ENCODE data around the gene PSTK. TPM values are rescaled to one million over a fixed set of nuclear protein-coding genes. Genes with fewer than 3 reads are reported as not detected.

Gene PSTK
- total RNA-seq, 1 experiment from 2014 or later = 2.0 TPM

DNA sequence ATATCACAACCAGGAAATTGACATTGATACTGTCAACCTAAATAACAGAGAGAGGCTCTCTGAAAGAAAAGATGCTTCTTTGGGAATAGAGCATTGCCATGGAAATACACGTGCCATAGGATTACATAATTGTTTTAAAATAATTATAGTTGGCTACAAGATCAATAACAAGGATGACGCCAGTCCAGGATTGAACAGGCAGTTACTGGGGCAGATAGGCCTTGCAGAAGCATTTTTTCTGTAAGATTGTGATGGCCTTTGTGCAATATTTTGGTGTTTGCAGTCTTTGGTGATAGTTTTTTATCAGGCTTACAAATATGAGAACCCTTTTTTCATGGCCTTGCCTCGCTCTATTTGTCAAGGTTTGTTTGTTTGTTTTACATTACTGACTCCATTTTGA lies 39.1 kb downstream of the PSTK start:
- DNase-seq (ENCODE audit: low spot score) = no peak

DNA sequence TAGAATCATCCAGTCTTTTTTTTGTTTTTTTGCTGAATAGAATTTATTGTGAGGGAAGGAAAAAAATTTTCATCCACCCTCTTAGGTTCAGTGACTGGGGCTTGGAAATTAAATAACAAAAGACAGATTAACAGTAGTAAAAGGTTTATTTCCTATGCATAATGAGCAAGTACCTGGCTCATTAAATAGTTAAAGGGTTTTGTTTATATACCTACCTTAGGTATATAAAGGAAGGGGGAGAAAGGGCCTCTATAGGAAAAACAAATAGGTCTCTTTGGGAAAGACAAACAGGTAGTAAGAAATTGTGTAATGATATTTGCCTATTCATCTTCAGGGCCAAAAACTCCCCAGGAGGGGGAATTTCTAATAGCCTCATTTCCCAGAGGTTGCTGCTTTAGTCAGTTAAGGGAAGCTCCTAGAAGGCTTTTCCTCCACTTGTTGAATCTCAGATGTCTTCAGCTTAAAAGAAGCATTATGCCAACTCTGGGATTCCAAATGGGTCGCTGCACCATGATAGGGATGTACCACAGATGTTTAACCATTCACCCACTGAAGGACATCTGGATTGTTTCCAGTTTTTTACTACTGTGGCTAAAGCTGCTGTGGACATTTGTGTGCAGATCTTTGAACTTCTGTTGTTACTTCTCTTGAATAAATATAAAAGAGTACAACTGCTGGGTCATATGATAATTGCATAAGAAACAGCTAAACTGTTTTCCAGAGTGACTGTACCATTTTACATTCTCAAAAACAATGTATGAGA lies 39.9 kb downstream of the PSTK start:
- no peak for DNase-seq (ENCODE audit: low spot score)

DNA sequence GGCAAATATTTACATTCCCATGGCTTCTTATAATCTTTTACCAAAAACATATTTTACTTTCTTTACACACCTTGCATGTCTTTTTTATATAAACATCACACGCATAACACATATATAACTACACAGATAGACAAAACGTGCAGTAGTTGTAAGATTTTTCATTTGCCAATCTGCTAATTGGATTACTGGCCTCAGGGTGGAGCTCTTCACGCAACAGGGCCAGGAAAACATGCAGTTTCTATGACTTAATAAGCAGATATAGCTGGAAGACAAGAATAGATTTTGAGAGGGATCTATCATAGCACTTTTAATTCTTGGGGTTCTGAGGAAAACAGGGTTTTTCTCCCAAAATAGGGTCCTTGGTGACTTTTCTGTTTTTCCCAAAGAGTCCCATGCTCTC lies 41.3 kb downstream of the PSTK start:
- no peak for DNase-seq (ENCODE audit: low spot score)

DNA sequence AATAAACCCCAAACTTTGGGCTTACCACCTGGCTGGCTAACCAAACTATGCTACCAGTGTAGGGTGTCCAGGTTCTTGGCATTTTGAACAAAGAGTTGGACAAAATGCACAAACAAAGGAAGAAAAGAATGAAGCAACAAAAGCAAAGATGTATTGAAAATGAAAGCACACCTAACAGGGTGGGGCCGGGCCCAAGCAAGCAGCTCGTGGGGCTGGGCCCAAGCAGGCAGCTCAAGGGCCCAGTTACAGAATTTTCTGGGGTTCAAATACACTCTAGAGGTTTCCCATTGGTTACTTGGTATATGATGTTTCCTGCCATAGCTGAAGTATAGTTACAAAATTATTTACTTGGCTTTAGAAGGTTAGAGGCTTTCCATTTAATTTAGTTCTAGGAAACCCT lies 44.3 kb downstream of the PSTK start:
- DNase-seq (ENCODE audit: low spot score) = no peak

DNA sequence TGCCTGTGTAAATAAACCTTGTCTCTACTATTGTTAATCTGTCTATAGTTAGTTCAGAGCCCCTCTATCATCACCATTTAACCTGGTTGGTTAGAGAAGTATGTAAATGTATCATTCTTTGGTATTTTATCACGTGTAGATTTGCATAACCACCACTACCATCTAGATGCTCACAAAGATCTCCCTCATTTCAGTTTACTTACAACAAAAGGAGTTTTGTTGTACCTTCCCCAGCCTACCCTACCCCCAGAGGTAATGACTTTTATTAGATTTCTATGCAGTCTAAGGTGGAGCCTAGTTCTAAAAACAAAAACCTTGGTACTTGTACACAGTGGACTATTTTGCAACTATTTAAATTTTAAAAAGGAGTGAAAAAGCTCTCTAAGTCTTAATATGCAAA lies 46.1 kb downstream of the PSTK start:
- DNase-seq (ENCODE audit: low spot score) = no peak

DNA sequence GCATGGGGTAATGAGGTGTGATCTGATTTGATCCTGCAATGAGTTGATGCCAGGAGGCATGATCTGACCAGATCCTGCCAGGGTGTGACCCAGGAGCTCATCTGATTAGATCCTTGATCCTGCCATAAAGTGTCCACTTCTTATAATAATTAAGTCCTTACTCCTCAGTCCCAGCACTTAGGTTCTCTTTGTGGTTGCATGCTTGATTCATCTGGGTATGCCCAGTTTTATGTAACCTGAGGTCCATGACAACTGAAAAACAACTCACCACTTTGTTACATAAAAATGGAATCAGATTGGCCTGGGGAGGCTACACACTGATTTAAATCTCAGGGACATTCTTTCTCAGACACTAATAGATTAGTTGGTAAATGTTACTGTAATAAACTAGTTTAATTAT lies 47.7 kb downstream of the PSTK start:
- no peak for DNase-seq (ENCODE audit: low spot score)

DNA sequence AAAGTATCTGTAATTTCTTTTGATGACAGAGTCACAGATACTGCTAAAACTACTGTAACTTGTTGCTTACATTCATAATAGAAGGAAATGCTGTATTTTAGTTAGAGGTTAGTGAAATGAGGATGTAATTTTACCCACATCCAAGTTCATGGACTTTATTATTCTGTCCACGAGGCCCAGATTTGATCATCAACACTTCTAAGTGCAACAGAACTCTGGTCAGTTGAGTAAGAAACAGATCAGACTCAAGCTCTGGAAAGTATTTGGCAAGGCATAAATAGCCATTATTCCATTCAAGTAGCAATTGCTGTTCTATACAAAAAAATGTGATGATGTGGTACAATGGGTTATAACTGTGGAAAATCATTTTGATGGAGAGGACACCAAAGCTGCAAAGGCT lies 50.9 kb downstream of the PSTK start:
- no peak for DNase-seq (ENCODE audit: low spot score)

DNA sequence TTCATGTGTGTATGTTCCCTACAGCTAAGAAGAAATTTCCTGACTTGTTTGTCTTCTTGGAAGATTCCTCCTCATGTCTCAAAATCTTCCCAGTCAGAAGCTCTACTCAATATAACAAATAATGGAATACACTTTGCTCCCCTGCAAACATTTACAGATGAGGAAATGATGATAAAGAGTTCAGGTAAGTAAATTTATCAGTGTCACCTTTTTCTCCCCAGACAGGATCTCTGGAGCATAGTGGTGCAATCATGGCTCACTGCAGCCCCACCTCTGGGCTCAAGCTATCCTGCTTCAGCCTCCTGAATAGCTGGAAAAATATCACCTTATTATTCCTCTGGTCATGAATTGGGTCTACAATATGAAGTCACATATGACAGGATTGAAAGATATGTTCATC lies 54.1 kb downstream of the PSTK start:
- DNase-seq (ENCODE audit: low spot score) = no peak

DNA sequence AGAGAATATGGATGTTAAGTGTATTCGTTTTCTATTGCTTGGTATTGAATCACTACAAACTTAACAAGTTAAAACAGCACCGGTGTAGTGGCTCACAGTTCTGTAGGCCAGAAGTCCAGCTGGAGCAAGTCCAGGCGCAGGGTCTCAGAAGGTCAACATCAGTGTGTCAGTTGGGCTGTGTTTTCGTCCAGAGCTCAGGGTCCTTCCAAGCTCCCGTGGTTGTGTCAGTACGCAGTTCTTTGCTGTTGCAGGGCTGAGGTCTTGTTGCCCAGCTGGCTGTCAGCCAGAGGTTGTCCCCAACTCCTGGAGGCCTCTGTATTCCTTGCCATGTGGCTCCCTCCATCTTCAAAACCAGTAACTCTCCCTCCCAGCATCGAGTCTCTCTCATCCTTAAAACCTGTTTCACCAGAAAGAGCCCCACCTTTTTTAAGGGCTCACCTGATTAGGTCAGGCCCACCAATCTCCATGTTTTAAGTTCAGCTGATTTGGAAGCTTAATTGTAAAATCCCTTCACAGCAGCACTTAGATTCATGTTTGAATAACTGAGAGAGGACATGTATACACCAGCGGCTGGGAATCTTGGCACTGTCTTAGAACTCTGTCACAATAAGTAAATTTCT lies 55.4 kb downstream of the PSTK start:
- no peak for DNase-seq (ENCODE audit: low spot score)

DNA sequence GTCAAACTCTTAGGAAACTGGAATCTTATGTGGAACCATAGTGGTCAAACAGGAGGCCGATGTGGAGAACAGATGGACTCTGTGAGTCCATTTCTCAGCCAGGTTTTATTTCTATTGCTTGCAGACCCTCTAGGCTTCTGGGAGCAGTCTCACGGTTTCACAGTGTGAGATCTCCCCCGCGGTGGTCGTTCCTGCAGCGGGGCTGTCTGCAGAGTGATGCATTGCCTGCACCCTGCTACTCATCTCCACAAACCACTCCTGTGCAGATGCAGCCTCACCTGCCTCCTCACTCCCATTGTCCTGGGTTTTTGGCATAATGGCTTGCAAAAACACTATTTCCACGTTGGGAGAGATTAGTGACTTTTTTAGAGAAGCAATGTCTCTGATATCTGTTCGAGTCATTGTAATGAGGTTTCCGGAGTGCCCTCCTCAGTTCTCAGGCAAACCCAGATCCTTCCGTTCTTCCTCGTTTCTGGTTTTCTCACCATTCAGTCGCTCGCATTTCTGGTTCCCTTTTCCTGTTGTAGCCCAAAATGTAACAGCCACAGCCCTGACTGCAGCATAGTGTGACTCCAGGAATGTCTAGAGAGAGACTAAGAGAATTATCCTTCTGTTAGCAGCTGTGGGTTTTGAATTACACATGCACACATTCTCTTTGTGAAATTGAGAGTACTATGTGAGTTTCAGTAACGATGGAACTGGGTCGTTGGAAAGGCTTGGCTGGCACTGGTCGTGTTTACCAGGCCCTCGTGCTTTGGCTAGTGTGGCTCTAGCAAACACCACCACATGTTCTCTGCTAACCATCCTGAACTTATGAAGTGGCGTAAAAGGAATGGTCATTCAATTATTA lies 58.8 kb downstream of the PSTK start:
- no peak for DNase-seq (ENCODE audit: low spot score)

DNA sequence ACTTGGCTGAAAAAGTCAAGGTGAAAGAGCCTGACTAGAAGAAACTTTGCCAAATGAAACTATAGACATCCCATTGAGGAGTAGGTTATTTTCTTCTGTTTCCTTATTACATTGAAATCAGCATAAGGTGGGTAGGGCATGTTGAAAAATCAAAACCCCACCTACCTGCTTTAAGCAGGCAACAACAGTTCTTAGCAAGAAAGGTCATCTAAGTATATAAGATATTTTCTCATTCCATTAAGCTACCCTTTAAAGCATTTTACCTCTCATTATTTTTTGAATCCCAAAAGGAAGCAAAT lies 59.4 kb downstream of the PSTK start:
- no peak for DNase-seq (ENCODE audit: low spot score)

Other genes with a start within 250 kb of the PSTK start
- gene CUZD1, start 134.5 kb upstream of the PSTK start, total RNA-seq (2014; rRNA removed; shearing (Covaris generic)) = not detected in 2 replicates
- not detected in 2 replicates for gene FAM24B, start 100.8 kb upstream of the PSTK start, total RNA-seq (2014; rRNA removed; shearing (Covaris generic))
- gene FAM24A, start 69.8 kb upstream of the PSTK start, total RNA-seq (2014; rRNA removed; shearing (Covaris generic)) = not detected in 2 replicates
- gene C10orf88, start 26.2 kb upstream of the PSTK start, total RNA-seq (2014; rRNA removed; shearing (Covaris generic)) = 5.3 and 6.6 TPM in 2 replicates
- 0.84 and 1.6 TPM in 2 replicates for gene IKZF5, start 28.4 kb downstream of the PSTK start, total RNA-seq (2014; rRNA removed; shearing (Covaris generic))
- gene ACADSB, start 28.6 kb downstream of the PSTK start, total RNA-seq (2014; rRNA removed; shearing (Covaris generic)) = 5.4 and 5.9 TPM in 2 replicates
- gene HMX3, start 155.6 kb downstream of the PSTK start, total RNA-seq (2014; rRNA removed; shearing (Covaris generic)) = not detected in 2 replicates
- gene HMX2, start 167.7 kb downstream of the PSTK start, total RNA-seq (2014; rRNA removed; shearing (Covaris generic)) = not detected in 2 replicates
- gene BUB3, start 174.0 kb downstream of the PSTK start, total RNA-seq (2014; rRNA removed; shearing (Covaris generic)) = 154 and 178 TPM in 2 replicates

Measured in A172 (cell line).